Naive B cell (primary cell): Measurements from ENCODE around the gene SPACA7. TPM values are rescaled to one million over a fixed set of nuclear protein-coding genes. Genes with fewer than 3 reads are reported as not detected.

Source experiments
- ATAC-seq, 2 donors: fragments of 150-1000 bp; cut with Tn5 transposase; 2 replicates each; pipeline ENCODE4 v1.10.0; 2021; ENCODE audit warnings: low read depth in 2 of 2, mild to moderate bottlenecking in 2 of 2, moderate library complexity in 2 of 2
- DNase-seq: peaks from one replicate; pipeline ENCODE4 v3.0.0; 2022
- H3K27ac Mint-ChIP-seq, 6 donors: one replicate each; pipeline ENCODE4 v1.8.0; 2020 to 2022; ENCODE audit warnings: mild to moderate bottlenecking in 6 of 6, mixed read lengths in 6 of 6, moderate library complexity in 5 of 6, inconsistent platforms in 2 of 6
- H3K27me3 Mint-ChIP-seq, 3 donors: one replicate each; pipeline ENCODE4 v1.8.0; 2021 to 2022; ENCODE audit warnings: mixed read lengths in 3 of 3, mild to moderate bottlenecking in 1 of 3
- H3K36me3 Mint-ChIP-seq, 2 donors: one replicate each; pipeline ENCODE4 v1.8.0; 2020 to 2022; ENCODE audit warnings: mixed read lengths in 2 of 2, inconsistent platforms in 1 of 2, mild to moderate bottlenecking in 1 of 2
- H3K4me1 Mint-ChIP-seq, 3 donors: one replicate each; pipeline ENCODE4 v1.8.0; 2020 to 2022; ENCODE audit warnings: mixed read lengths in 3 of 3, inconsistent platforms in 1 of 3, mild to moderate bottlenecking in 1 of 3, moderate library complexity in 1 of 3
- H3K4me3 Mint-ChIP-seq, 8 donors: one replicate each; pipeline ENCODE4 v1.8.0; 2020 to 2022; ENCODE audit warnings: mild to moderate bottlenecking in 8 of 8, mixed read lengths in 8 of 8, moderate library complexity in 8 of 8, inconsistent platforms in 2 of 8
- H3K9me3 Mint-ChIP-seq, 7 donors: one replicate each; pipeline ENCODE4 v1.8.0; 2020 to 2022; ENCODE audit warnings: mixed read lengths in 7 of 7, mild to moderate bottlenecking in 5 of 7, inconsistent platforms in 2 of 7, moderate library complexity in 1 of 7
- polyA plus RNA-seq, 6 donors: library from polyadenylated mRNA; unstranded; fragments of 300-500 nt; fragmentation: Illumina TruSeq; gene quantifications; one replicate each; pipeline ENCODE4 v1.2.3, GENCODE V29; 2021; ENCODE audit warnings: low read depth in 6 of 6

SPACA7 gene, protein sequence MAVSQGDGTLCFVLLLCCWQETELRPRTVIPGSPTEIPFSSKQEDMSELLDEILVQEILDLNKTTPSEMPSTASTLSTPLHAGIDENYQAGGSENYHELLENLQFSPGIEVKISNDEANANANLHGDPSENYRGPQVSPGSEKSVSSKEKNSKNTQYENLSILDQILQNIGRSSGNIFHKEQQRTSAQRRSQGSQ
- polyA plus RNA-seq = not detected

DNA sequence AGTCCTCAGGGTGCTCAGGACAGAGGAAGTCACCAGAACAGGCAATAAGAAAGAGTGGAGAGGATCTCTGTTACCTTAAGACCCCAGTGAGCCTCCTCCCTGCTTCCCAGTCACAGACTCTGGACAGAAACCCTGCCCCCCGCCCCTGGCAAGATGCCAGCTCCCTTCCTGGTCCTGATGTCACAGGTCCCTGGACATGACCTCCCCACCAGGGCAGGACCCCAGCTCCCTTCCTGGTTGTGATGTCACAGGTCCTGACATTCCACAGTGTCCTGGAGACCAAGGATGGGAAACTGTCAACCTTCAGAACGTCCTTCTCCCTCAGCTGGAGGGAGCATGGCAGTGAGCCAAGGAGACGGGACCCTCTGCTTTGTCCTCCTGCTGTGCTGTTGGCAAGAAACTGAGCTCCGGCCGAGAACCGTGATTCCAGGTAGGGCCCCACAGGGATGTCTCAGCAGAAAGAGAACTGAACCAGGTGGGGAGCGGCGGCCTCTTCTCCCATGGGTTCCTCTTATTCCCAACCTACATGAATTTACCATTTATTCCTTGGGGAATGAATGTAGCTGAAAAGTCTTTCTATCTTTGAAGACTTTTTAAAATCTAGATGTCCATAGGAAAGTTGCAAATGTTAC is at the start of gene SPACA7:
SPACA7 (plus strand) TSS at position 306 of the 632 bp plus-strand sequence; CDS start at position 337, 31 bp downstream.
- DNase-seq = no peak
- no peak within 1 kb of the TSS for H3K27ac Mint-ChIP-seq
- no peak within 1 kb of the TSS for H3K4me3 Mint-ChIP-seq
- H3K4me1 Mint-ChIP-seq = no peaks in the 10 kb centered on the region
- peaks cover 4 to 11% (median 5%) of the 10 kb centered on the region in 3 donors for H3K27me3 Mint-ChIP-seq
- no peak for ATAC-seq
- H3K9me3 Mint-ChIP-seq = peaks cover 4 to 22% (median 10%) of the 10 kb centered on the region in 7 donors
- H3K36me3 Mint-ChIP-seq = no peaks in the 10 kb centered on the region

DNA sequence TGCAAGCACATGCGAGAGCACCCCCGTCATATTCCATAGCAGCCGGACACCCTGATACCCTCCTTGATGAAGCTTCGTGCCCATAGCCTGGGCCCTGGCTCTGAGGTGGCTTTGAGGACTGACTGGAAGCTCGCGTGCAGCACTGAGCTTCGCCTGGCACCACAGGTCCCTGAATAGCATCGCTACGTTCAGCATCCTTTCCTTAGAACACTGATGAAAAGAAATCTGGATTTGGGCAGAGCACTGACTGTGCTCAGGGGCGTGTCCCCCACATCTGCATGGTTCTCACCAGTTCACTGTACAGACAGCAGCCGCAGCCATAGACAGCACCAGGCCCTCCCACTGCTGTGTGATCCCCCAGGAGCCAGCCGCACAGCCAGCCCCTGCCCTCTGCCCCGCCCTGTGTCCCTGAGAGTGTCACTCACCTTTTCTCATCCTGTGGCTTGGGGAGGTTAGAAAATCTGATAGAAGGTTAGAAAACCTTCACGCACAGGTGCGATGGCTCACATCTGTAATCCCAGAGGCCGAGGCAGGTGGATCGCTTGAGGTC is 49.3 kb upstream of the SPACA7 start:
- ATAC-seq (no peak), DNase-seq (no peak)
- Mint-ChIP-seq H3K27ac (no peak overlapping the region), H3K36me3 (no peaks in the 10 kb centered on the region), H3K4me1 (no peaks in the 10 kb centered on the region), H3K27me3 (peaks cover 16 to 48% (median 31%) of the 10 kb centered on the region in 3 donors), H3K9me3 (peaks cover 0 to 14% (median 2%) of the 10 kb centered on the region in 7 donors), H3K4me3 (no peak overlapping the region)

DNA sequence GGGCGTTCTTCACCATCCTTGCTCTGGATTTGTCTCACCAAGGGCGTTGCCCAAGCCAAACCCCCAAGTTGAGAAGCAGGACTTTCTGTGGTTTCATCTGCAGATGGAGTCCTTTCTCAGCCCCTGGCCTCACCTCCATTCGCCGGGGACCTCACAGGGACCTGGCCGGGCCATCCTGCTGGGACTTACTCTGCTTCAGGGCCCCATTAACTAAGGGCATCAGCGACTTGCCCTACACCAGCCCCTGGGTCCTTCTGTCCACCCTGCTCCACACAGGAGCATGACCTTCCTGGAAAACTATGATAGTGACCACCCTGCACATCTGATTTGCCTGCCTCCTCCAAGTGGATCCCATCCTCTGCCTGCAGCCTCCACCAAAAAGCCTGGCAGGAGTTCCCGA is 47.2 kb upstream of the SPACA7 start:
- no peak overlapping the region for H3K27ac Mint-ChIP-seq

DNA sequence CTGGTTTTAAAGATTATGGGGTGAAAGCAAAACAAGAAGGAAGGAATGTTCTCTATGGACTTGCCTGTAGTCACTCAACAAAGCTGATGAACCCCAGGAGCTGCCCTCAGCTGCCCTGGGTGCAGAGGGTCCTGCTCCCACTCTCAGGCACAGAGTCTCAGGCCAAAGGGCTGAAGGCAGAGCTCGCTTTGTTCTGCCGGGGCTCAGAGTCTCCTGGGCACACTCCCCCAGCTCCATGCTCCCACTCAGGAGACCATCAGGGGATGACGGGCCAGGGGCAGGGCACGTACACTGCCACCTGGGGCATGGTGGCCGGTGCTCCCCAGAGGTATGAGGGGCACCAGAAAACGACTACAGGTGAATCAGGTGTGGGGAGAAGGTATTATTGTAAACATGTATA is 46.8 kb upstream of the SPACA7 start:
- Mint-ChIP-seq H3K4me3 (no peak overlapping the region), H3K4me1 (no peaks in the 10 kb centered on the region), H3K27me3 (peaks cover 27 to 58% (median 44%) of the 10 kb centered on the region in 3 donors), H3K9me3 (peaks cover 0 to 8% (median 0%) of the 10 kb centered on the region in 7 donors), H3K36me3 (peaks cover 0 to 7% of the 10 kb centered on the region in 2 donors), H3K27ac (no peak overlapping the region)
- DNase-seq (no peak), ATAC-seq (no peak)

More for the DNA sequence above, 47.2 kb upstream of the SPACA7 start:
- Mint-ChIP-seq H3K4me3 (no peak overlapping the region), H3K9me3 (peaks cover 0 to 11% (median 2%) of the 10 kb centered on the region in 7 donors), H3K4me1 (no peaks in the 10 kb centered on the region), H3K27me3 (peaks cover 27 to 58% (median 44%) of the 10 kb centered on the region in 3 donors), H3K36me3 (peaks cover 0 to 7% of the 10 kb centered on the region in 2 donors)
- ATAC-seq (no peak), DNase-seq (no peak)

DNA sequence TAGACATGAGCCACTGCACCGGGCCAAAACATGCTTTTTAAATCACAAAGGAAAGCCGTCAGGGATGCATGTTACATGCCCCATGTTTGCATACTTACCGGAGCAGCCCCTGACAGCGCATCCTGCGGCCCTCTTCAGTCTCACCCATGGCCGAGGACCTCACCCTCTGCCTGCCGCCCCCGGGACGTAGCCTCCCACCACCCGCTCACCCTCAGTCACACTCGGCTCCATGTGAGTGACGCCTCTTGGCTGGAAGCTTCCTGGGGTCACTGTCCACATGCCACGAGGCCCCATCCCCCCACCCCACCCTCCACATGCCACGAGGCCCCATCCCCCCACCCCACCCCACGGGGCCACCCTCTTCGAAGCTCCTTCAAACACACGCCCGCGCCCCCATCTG is 46.1 kb upstream of the SPACA7 start:
- no peak for DNase-seq
- Mint-ChIP-seq H3K27ac (no peak overlapping the region), H3K27me3 (peaks cover 31 to 58% (median 42%) of the 10 kb centered on the region in 3 donors), H3K4me1 (no peaks in the 10 kb centered on the region), H3K9me3 (peaks cover 0 to 13% (median 3%) of the 10 kb centered on the region in 7 donors), H3K36me3 (peaks cover 0 to 7% of the 10 kb centered on the region in 2 donors), H3K4me3 (no peak overlapping the region)
- no peak for ATAC-seq

DNA sequence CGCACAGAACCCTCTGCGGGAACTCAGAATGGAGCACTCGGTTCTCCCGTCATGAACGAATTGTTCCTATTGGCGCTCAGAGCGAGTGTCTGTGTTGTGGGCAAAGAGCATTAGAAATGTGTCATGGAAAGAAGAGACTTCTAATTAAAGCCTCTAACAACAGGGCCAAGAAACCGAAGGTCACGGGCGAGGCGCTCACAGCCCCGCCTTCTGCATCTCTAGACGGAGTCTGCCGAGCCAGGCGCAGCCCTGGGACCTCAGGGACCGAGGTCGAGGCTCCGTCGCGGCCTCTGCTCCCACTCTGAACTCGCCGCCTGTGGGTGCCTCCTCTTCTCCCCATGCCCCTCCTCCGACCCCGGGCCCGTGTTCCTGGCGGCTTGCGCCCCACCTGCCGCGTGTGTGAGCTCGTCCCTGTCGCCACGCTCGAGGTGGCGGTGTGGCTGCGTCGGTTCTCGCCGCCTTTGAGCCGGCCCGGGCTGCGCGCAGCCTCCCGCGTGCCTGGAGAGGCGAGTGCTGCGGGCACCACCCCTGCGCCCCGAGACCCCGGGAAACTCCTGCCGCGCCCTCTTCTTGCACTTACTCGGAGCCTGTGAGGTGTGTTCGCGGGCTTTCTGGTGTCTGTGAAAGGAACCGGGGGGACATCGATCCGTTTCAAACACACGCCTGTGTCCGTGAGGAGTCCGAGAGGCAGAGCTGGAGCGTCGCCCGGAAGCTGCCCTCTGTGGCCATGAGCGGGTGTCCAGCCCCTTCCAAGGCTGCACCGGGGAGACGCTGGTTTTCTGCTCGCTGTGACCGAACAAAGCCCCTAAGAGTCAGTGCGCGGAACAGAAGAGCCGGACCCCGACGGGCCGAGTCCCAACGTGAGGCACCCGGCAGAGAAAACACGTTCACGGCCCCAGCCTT is 45.4 kb upstream of the SPACA7 start:
- H3K27ac Mint-ChIP-seq = no peak overlapping the region
- H3K4me3 Mint-ChIP-seq = no peak overlapping the region
- ATAC-seq (no peak), DNase-seq (no peak)
- H3K9me3 Mint-ChIP-seq = peaks cover 0 to 20% (median 3%) of the 10 kb centered on the region in 7 donors
- H3K4me1 Mint-ChIP-seq = no peaks in the 10 kb centered on the region
- peaks cover 0 to 7% of the 10 kb centered on the region in 2 donors for H3K36me3 Mint-ChIP-seq
- H3K27me3 Mint-ChIP-seq = peaks cover 28 to 59% (median 35%) of the 10 kb centered on the region in 3 donors

DNA sequence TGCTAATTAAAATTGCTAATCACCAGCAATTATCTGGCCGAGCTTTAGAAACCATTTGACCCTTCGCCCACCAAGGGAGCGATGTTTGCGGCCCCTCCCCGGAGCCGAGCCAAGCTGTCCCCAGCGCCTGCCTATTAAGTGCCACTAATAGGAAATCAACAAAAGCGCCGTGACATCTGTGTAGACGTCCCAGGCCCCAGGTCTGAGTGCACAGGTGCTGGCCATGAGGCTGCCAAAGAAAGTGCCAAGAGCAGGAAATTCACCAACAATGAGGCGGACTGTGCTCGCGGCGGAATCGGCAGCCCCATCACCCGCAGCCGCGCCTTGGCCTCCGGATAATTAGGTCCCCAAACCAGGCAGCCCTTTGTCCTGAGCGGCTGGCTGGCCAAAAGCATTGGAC is 44.5 kb upstream of the SPACA7 start:
- Mint-ChIP-seq H3K36me3 (peaks cover 0 to 14% of the 10 kb centered on the region in 2 donors), H3K4me3 (no peak overlapping the region), H3K4me1 (no peaks in the 10 kb centered on the region), H3K9me3 (peaks cover 4 to 29% (median 13%) of the 10 kb centered on the region in 7 donors), H3K27ac (no peak overlapping the region), H3K27me3 (peaks cover 26 to 51% (median 32%) of the 10 kb centered on the region in 3 donors)
- ATAC-seq = no peak
- DNase-seq = no peak

DNA sequence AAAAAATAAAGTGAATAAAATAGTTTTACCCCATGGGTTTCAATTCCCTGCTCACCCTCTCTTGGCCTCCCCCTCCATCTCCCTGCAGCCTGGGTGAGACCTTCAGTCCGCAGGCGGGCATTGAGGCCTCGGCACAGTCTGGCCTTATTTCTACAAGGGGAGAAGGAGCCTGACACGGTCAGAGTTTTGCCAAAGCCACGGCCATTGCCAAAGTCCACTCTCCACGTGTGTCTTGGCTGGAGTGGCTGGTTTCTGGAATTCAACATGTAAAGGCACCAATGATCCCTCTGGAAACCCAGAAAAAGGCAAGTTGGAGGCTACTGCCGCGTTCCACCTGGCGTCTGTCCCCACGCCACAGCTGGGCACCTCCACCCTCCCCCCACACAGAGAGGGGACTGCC is 43.4 kb upstream of the SPACA7 start:
- no peak for ATAC-seq
- no peak overlapping the region for H3K27ac Mint-ChIP-seq
- H3K36me3 Mint-ChIP-seq = peaks cover 0 to 24% of the 10 kb centered on the region in 2 donors

DNA sequence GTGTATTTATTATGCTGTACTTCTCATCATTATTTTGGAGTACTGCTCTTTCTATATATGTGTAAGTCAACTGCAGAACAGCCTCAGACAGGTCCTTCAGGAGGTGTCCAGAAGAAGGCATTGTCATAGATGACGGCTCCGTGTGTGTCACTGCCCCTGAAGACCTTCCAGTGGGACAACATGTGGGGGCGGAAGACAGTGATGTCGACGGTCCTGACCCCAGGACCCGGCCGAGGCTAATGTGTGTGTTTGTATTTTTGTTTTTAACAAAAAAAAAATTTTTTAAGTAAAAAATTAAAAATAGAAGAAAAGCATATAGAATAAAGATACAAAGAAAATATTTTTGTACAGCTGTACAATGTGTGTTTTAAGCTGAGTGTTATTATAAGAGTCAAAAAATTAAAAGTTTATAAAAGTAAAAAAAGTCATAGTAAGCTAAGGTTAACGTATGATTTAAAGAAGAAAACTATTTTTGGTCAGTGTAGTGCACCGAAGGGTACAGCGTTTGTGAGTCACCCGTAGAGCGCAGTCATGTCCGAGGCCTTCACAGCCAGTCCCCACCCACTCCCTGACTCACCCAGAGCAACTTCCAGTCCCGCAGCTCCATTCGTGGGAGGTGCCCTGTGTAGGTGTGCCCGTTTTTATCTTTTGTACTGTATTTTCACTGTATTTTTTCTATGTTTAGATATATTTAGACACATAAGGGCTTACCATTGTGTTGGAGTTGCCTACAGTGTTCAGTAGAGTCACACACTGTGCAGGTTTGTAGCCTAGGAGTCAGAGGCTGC is 42.2 kb upstream of the SPACA7 start:
- Mint-ChIP-seq H3K27ac (peak overlapping the region in 1 of 6 donors; percentile 69), H3K4me1 (no peaks in the 10 kb centered on the region), H3K27me3 (peaks cover 21 to 38% (median 25%) of the 10 kb centered on the region in 3 donors), H3K9me3 (peaks cover 13 to 42% (median 28%) of the 10 kb centered on the region in 7 donors), H3K36me3 (peaks cover 2 to 28% of the 10 kb centered on the region in 2 donors), H3K4me3 (peak overlapping the region in 1 of 8 donors; percentile 74)
- ATAC-seq (no peak), DNase-seq (no peak)

More for the DNA sequence above, 43.4 kb upstream of the SPACA7 start:
- DNase-seq = no peak
- no peak overlapping the region for H3K4me3 Mint-ChIP-seq
- no peaks in the 10 kb centered on the region for H3K4me1 Mint-ChIP-seq
- peaks cover 11 to 36% (median 23%) of the 10 kb centered on the region in 7 donors for H3K9me3 Mint-ChIP-seq
- peaks cover 28 to 47% (median 30%) of the 10 kb centered on the region in 3 donors for H3K27me3 Mint-ChIP-seq

DNA sequence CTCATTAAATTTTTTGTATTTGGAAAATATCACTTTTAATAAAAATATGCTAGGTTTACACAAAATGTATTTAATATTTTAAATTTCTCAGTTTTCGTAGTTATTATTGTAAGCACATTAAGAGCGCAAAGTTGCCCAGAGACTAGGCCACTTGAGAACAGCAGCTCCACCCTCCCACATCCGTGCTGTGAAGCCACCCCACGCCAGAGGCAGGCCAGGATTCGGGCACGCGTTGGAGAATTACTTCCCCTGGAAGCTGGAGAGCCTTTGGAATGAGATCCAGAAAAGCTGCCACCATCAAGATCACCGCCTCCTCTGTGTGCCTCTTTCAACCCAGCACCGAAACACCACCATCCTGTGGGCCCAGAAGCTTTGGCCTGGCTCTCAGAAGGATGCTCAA is 41.0 kb upstream of the SPACA7 start:
- Mint-ChIP-seq H3K36me3 (peaks cover 4 to 32% of the 10 kb centered on the region in 2 donors), H3K4me1 (no peaks in the 10 kb centered on the region), H3K4me3 (no peak overlapping the region), H3K27ac (no peak overlapping the region), H3K9me3 (peaks cover 13 to 49% (median 28%) of the 10 kb centered on the region in 7 donors), H3K27me3 (peaks cover 22 to 27% (median 23%) of the 10 kb centered on the region in 3 donors)
- ATAC-seq = no peak
- DNase-seq = no peak

DNA sequence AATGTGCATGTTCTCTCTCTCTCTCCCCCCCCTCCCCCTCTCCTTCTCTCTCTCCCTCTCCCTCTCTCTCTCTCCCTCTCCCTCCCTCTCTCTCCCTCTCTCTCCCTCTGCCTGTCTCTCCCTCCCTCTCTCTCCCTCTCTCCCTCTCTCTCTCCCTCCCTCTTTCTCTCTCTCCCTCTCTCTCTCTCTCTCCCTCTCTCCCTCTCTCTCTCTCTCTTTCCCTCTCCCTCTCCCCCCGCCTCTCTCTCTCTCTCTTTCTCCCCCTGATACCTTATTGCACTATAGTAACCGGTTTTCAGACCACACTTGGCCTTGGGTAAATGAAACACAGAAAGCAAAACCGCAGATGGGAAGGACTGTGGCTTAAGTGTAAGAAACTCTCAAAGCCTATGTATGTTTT is 34.7 kb upstream of the SPACA7 start:
- Mint-ChIP-seq H3K9me3 (peaks cover 11 to 34% (median 18%) of the 10 kb centered on the region in 7 donors), H3K27me3 (peaks cover 21 to 33% (median 23%) of the 10 kb centered on the region in 3 donors), H3K36me3 (peaks cover 4 to 20% of the 10 kb centered on the region in 2 donors), H3K27ac (no peak overlapping the region), H3K4me1 (peaks cover 0 to 2% (median 0%) of the 10 kb centered on the region in 3 donors), H3K4me3 (no peak overlapping the region)
- ATAC-seq (no peak), DNase-seq (no peak)

DNA sequence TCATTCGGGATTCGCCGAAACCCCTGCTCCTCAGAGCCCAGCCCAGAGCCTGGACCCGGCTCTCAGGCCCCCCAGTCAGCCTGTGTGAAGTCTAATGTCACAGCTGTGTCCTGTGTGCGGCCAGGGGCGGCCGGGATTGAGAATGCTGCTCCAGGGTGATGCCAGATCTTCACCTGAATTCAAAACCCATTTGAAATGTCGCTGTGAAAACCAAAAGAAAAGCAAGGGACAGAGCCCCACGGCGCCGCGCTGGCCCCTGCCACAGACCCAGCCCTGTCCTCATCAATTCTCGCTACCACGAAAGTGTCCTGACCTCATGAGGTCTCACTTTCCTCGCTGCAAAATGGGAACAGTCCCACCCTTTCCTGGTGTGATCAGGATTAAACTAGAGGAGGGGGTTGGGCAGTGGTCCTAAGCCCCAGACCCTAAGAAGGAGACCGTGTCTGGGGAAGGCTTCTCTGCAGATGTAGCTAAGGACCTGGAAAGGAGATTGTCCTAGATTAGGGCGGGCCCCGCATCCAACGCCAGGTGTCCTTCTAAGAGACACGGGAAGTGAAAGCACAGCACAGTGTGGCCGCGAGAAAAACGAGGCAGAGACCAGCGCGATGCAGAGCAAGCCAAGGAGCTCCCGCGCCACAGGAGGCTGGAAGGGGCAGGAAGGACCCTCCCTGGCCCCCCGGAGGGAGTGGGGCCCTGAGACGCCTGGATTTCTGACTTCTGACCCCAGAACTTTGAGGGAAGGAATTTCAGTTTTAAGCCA is 34.0 kb upstream of the SPACA7 start:
- H3K9me3 Mint-ChIP-seq = peaks cover 5 to 27% (median 11%) of the 10 kb centered on the region in 7 donors
- ATAC-seq (no peak), DNase-seq (no peak)
- H3K4me1 Mint-ChIP-seq = peaks cover 0 to 4% (median 0%) of the 10 kb centered on the region in 3 donors
- no peak overlapping the region for H3K4me3 Mint-ChIP-seq
- H3K27me3 Mint-ChIP-seq = peaks cover 26 to 38% (median 28%) of the 10 kb centered on the region in 3 donors
- H3K27ac Mint-ChIP-seq = no peak overlapping the region
- H3K36me3 Mint-ChIP-seq = peaks cover 4 to 13% of the 10 kb centered on the region in 2 donors
